ENCODE results near the gene PRKCA. TPM values are rescaled to one million over a fixed set of nuclear protein-coding genes. Genes with fewer than 3 reads are reported as not detected.

The PRKCA gene
- total and polyA plus RNA-seq, 9 of the 15 experiments (the other 6 are each of a cell fraction or from before 2014, with no cell fraction given), result 3.2 to 33.0 (median 17.8) TPM

- H3K27ac ChIP-seq (ENCODE audit: extremely low read depth, low read depth, low read length), result no peak overlapping the region
- no peak overlapping the region for H2AFZ ChIP-seq (ENCODE audit: low read depth, low read length)
- H3K4me1 ChIP-seq (replicated peaks in 1 of 2; ENCODE audit: control insufficient read depth in 2 of 2, insufficient read depth in 2 of 2, low read length in 2 of 2), result peaks cover 10 to 18% of the 10 kb centered on the region in 2 experiments; a peak in 4 of 5 replicates
- 54% methylated on average over 2 of the region's 2 CpGs for WGBS (ENCODE audit: insufficient coverage, low coverage, missing lambda C conversion rate)
- H3K79me2 ChIP-seq (ENCODE audit: control insufficient read depth, insufficient read depth, low read length), result peaks cover 57% of the 10 kb centered on the region
- intact Hi-C loops (cut with micrococcal nuclease) (loop anchor here (10.0 kb wide), 1 partner anchor 98 kb away; no protein-coding TSS in a partner anchor), in situ Hi-C loops (cut with MboI) (no loop called here)
- no peak overlapping the region for H3K9ac ChIP-seq (ENCODE audit: insufficient read depth in 1 of 2, low read depth in 2 of 2, low read length in 2 of 2)
- H3K27me3 ChIP-seq (ENCODE audit: control insufficient read depth in 2 of 2, insufficient read depth in 2 of 2, low read length in 2 of 2), result no peaks in the 10 kb centered on the region
- DNase-seq (ENCODE audit: extremely low read depth in 1 of 4, low spot score in 3 of 4) (no peak), ATAC-seq (no peak), FAIRE-seq (no peak)
- no peaks in the 10 kb centered on the region for H3K9me1 ChIP-seq (ENCODE audit: control insufficient read depth, insufficient read depth, low read length)
- no peak overlapping the region for H3K4me2 ChIP-seq (ENCODE audit: insufficient read depth, low read length)
- H3K4me3 ChIP-seq, result no peak overlapping the region
- POLR2A ChIA-PET, result interaction anchor here (0.6 kb wide), 1 partner anchor 330 kb away, joined by 3 read pairs; no protein-coding TSS in a partner anchor
- BruUV-seq (replicated peaks), result no TSS peak
- no peaks in the 10 kb centered on the region for H4K20me1 ChIP-seq (replicated peaks; ENCODE audit: control insufficient read depth, insufficient read depth, low read length)
- TF ChIP-seq XRCC5 (IDR thresholded peaks at IDR 0.05; ENCODE audit: low read depth, low read length) (no peak), ZBTB26 (CRISPR knock-in tag; IDR thresholded peaks at IDR 0.05) (no peak), PKNOX1 (IDR thresholded peaks at IDR 0.05) (peak; percentile 56)
- H3K9me3 ChIP-seq (replicated peaks; ENCODE audit: control insufficient read depth, insufficient read depth, low read depth, low read length), result no peaks in the 10 kb centered on the region
- CTCF ChIA-PET (ENCODE audit: low intra/inter-chr PET ratio), result no interaction called here
- peaks cover 50% of the 10 kb centered on the region; the same call in 2 of the 3 replicates for H3K36me3 ChIP-seq (ENCODE audit: control insufficient read depth, insufficient read depth, low read length)
Measured at GRCh38 chr17:66307257-66307656, 4.8 kb downstream of the PRKCA start.

Measured in K562 (cell line).